GM23248 (cell line): ENCODE measurements around the gene PRR23E.

ENCODE experiments used
- EZH2 ChIP-seq: fragments of 200-600 bp; sonication (generic); IDR thresholded peaks from 2 replicates; pipeline ENCODE4 v1.6.1; 2018; ENCODE audit warnings: antibody characterized with exemption, mild to moderate bottlenecking; ENCODE audit not compliant: insufficient read depth, poor library complexity, severe bottlenecking
- EZH2phosphoT487 ChIP-seq: fragments of 200-600 bp; sonication (generic); IDR thresholded peaks from 2 replicates; pipeline ENCODE4 v1.6.1; 2018; ENCODE audit warnings: antibody characterized with exemption, moderate library complexity, mild to moderate bottlenecking, low read depth; ENCODE audit not compliant: insufficient read depth

DNA sequence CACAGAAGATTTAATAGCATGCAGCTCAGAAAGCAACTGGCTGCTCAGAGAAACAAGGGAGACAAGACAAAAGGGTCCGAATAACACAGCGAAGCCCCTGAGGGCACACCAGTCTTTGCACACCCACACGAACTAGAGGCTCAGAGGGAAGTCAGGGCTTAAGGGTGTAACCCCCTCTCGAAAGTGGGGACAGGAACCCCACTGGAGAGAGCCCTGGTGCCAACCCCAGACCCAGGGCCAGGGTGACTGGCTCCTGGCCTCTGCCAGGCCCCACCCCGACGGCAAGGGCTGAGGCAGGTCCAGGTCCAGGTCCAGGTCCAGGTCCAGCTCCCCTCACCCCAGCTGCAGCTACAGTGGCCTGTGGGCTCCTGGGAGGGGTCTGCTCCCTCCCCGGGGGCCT is 10.5 kb upstream of the PRR23E start:
- TF ChIP-seq EZH2phosphoT487 (no peak), EZH2 (no peak)
